GM23338 (cell line): ENCODE results near the gene SMIM5. TPM values are rescaled to one million over a fixed set of nuclear protein-coding genes. Genes with fewer than 3 reads are reported as not detected.

Source experiments
- ATAC-seq: fragments of 200-7000 bp; cut with Tn5 transposase; 3 replicates; pipeline ENCODE4 v1.9.1; 2020
- DNase-seq: peaks from one replicate; pipeline ENCODE4 v3.0.0-alpha.2; 2015; ENCODE audit warnings: low spot score
- H2AFZ ChIP-seq: fragments of 200-600 bp; sonication (generic); 2 replicates; pipeline ENCODE4 v1.8.0; 2016; ENCODE audit warnings: antibody characterized with exemption, mild to moderate bottlenecking, moderate library complexity
- H3F3A ChIP-seq: fragments of 200-600 bp; sonication (generic); replicated peaks from 2 replicates; pipeline ENCODE4 v1.8.0; 2017; ENCODE audit warnings: antibody characterized with exemption, mixed run types, low read depth
- H3K27ac ChIP-seq: fragments of 200-600 bp; sonication (generic); 2 replicates; pipeline ENCODE4 v1.6.1; 2016; ENCODE audit warnings: low read depth
- H3K27me3 ChIP-seq: fragments of 200-600 bp; sonication (generic); 2 replicates; pipeline ENCODE4 v1.8.0; 2016; ENCODE audit warnings: mild to moderate bottlenecking, mixed run types, moderate library complexity; ENCODE audit not compliant: insufficient read depth
- H3K36me3 ChIP-seq: fragments of 200-600 bp; sonication (generic); 2 replicates; pipeline ENCODE4 v1.8.0; 2016; ENCODE audit warnings: mild to moderate bottlenecking; ENCODE audit not compliant: insufficient read depth
- H3K4me1 ChIP-seq: fragments of 200-600 bp; sonication (generic); 2 replicates; pipeline ENCODE4 v1.8.0; 2016; ENCODE audit warnings: mild to moderate bottlenecking, moderate library complexity; ENCODE audit not compliant: insufficient read depth
- H3K4me2 ChIP-seq: fragments of 200-600 bp; sonication (generic); 2 replicates; pipeline ENCODE4 v1.7.1; 2017; ENCODE audit warnings: mixed run types
- H3K4me3 ChIP-seq: fragments of 200-600 bp; sonication (generic); 2 replicates; pipeline ENCODE4 v1.6.1; 2016; ENCODE audit warnings: mixed run types
- H3K79me2 ChIP-seq: fragments of 200-600 bp; sonication (generic); replicated peaks from 2 replicates; pipeline ENCODE4 v1.8.0; 2017; ENCODE audit warnings: mild to moderate bottlenecking; ENCODE audit not compliant: insufficient read depth
- H3K9me2 ChIP-seq: fragments of 200-600 bp; sonication (generic); 2 replicates; pipeline ENCODE4 v1.8.0; 2017; ENCODE audit not compliant: insufficient read depth
- H4K20me1 ChIP-seq: fragments of 200-600 bp; sonication (generic); replicated peaks from 2 replicates; pipeline ENCODE4 v1.8.0; 2017; ENCODE audit warnings: mild to moderate bottlenecking; ENCODE audit not compliant: insufficient read depth
- H3K27ac Mint-ChIP-seq: 2 replicates; pipeline ENCODE4 v1.8.0; 2020; ENCODE audit warnings: inconsistent platforms, mild to moderate bottlenecking, moderate library complexity, mixed read lengths
- H3K27me3 Mint-ChIP-seq: 3 replicates; pipeline ENCODE4 v1.8.0; 2022; ENCODE audit warnings: low read depth, mild to moderate bottlenecking, moderate library complexity, mixed read lengths, inconsistent platforms; ENCODE audit not compliant: insufficient read depth, poor library complexity
- H3K36me3 Mint-ChIP-seq: 3 replicates; pipeline ENCODE4 v1.8.0; 2021; ENCODE audit warnings: low read depth, mild to moderate bottlenecking, inconsistent platforms, moderate library complexity, mixed read lengths
- H3K4me1 Mint-ChIP-seq: 3 replicates; pipeline ENCODE4 v1.8.0; 2020; ENCODE audit warnings: mild to moderate bottlenecking, inconsistent platforms, mixed read lengths
- H3K4me3 Mint-ChIP-seq: 3 replicates; pipeline ENCODE4 v1.8.0; 2021; ENCODE audit warnings: moderate library complexity, mild to moderate bottlenecking, inconsistent platforms, mixed read lengths
- H3K9me3 Mint-ChIP-seq: 3 replicates; pipeline ENCODE4 v1.8.0; 2020; ENCODE audit warnings: moderate library complexity, mild to moderate bottlenecking, inconsistent platforms, mixed read lengths
- CREB1 ChIP-seq: fragments of 250-450 bp; sonication (Bioruptor Pico); IDR thresholded peaks from 2 replicates; pipeline ENCODE4 v1.5.0; 2020; ENCODE audit warnings: low read depth, mild to moderate bottlenecking, moderate library complexity
- CTCF ChIP-seq, 2 experiments: fragments of 200-600 bp in 1 of 2; sonication (generic) in 1 of 2; conservative IDR thresholded peaks; 2 replicates each; pipeline versions ENCODE4 v1.5.1 to v1.6.1; 2016 to 2017; ENCODE audit warnings: antibody characterized with exemption in 2 of 2, low read depth in 2 of 2, mild to moderate bottlenecking in 2 of 2, moderate library complexity in 1 of 2
- EZH2 ChIP-seq: fragments of 200-600 bp; sonication (generic); IDR thresholded peaks from one replicate; pipeline ENCODE4 v1.8.0; 2017; ENCODE audit warnings: antibody characterized with exemption, mild to moderate bottlenecking, low read depth; ENCODE audit not compliant: unreplicated experiment
- EZH2phosphoT487 ChIP-seq: fragments of 200-600 bp; sonication (generic); IDR thresholded peaks from one replicate; pipeline ENCODE4 v1.8.1; 2018; ENCODE audit warnings: antibody characterized with exemption; ENCODE audit not compliant: unreplicated experiment
- JUNB ChIP-seq: IDR thresholded peaks from one replicate; pipeline ENCODE4 v1.6.1; 2016; ENCODE audit warnings: antibody characterized with exemption; ENCODE audit not compliant: unreplicated experiment
- NANOG ChIP-seq: IDR thresholded peaks from 2 replicates; pipeline ENCODE4 v1.6.1; 2016; ENCODE audit warnings: antibody characterized with exemption, borderline replicate concordance
- POLR2AphosphoS5 ChIP-seq: IDR thresholded peaks from 2 replicates; pipeline ENCODE4 v1.6.1; 2016; ENCODE audit warnings: antibody characterized with exemption, low read depth
- STAT1 ChIP-seq: IDR thresholded peaks from one replicate; pipeline ENCODE4 v1.6.1; 2016; ENCODE audit warnings: antibody characterized with exemption; ENCODE audit not compliant: unreplicated experiment
- ZNF114 ChIP-seq: fragments of 250-450 bp; sonication (Bioruptor Pico); IDR thresholded peaks from 2 replicates; pipeline ENCODE4 v1.5.0; 2020; ENCODE audit warnings: mild to moderate bottlenecking, moderate library complexity
- ZNF331 ChIP-seq: fragments of 250-450 bp; sonication (Bioruptor Pico); IDR thresholded peaks from 2 replicates; pipeline ENCODE4 v1.5.0; 2020; ENCODE audit warnings: low read depth, mild to moderate bottlenecking, moderate library complexity
- polyA plus RNA-seq: library from polyadenylated mRNA; unstranded; fragments of >200 nt; fragmentation: Nextera tagmentation; extraction: Ambion mirVana; gene quantifications from 2 replicates; pipeline ENCODE4 v1.2.1, GENCODE V29; 2016
- total RNA-seq: library from RNA; depleted of rRNA; stranded (reverse); fragments of >200 nt; shearing (Covaris generic); gene quantifications from 2 replicates; pipeline ENCODE4 v1.2.3, GENCODE V29; 2014
- TF ChIP-seq, protein P1 (sequence below): fragments of 250-450 bp; sonication (Bioruptor Pico); IDR thresholded peaks from 2 replicates; pipeline ENCODE4 v1.5.0; 2020; ENCODE audit warnings: mild to moderate bottlenecking, moderate library complexity
- TF ChIP-seq, protein P2 (sequence below): IDR thresholded peaks from 2 replicates; pipeline ENCODE4 v1.6.1; 2016; ENCODE audit warnings: antibody characterized with exemption
- TF ChIP-seq, protein P3 (sequence below): IDR thresholded peaks from one replicate; pipeline ENCODE4 v1.6.1; 2018; ENCODE audit warnings: antibody characterized with exemption; ENCODE audit not compliant: unreplicated experiment

SMIM5 gene
- total and polyA plus RNA-seq, 2 experiments from 2014 or later, result 0.16 TPM; not detected in 1

DNA sequence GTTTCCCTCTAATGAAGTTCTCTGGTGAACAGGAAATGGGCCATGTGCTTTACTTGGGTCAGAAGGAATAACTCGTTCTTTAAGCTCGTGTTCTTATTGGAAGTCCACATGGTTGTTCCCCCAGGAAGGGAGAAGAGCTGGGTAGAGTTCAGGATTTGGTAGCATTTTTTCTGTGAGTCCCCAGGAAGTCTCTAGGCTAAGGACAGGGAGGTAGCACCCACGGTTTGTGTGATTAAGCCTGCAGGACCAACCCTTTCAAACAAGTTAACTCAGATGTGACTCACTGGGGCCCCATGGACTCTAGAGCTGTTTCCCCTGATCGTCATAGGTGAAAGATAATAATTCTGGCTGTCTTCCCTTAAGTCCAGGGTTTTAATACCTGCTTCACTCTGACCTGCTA is 50.3 kb downstream of the SMIM5 start:
- Histone ChIP-seq H4K20me1 (peaks cover 3% of the 10 kb centered on the region; the same call in 1 of the 2 replicates), H3K27me3 (no peaks in the 10 kb centered on the region), H3K4me2 (no peak overlapping the region), H3K27ac (no peak overlapping the region), H3K4me1 (no peaks in the 10 kb centered on the region), H3K79me2 (peaks cover 86% of the 10 kb centered on the region), H3F3A (0 out of 2 replicates have a peak, but pooled peaks cover 2% of the 10 kb centered on the region), H3K9me2 (no peaks in the 10 kb centered on the region), H2AFZ (no peak overlapping the region), H3K36me3 (no peaks in the 10 kb centered on the region), H3K4me3 (no peak overlapping the region)
- TF ChIP-seq ZNF114 (CRISPR knock-in tag) (no peak), CREB1 (CRISPR knock-in tag) (no peak), ZNF331 (CRISPR knock-in tag) (no peak), NANOG (no peak), CTCF (conservative IDR thresholded peaks at IDR 0.05; ENCODE audit: low read depth in 2 of 2) (no peak), JUNB (no peak), EZH2phosphoT487 (no peak), EZH2 (no peak), STAT1 (no peak), POLR2AphosphoS5 (no peak)
- TF ChIP-seq, protein P1, sequence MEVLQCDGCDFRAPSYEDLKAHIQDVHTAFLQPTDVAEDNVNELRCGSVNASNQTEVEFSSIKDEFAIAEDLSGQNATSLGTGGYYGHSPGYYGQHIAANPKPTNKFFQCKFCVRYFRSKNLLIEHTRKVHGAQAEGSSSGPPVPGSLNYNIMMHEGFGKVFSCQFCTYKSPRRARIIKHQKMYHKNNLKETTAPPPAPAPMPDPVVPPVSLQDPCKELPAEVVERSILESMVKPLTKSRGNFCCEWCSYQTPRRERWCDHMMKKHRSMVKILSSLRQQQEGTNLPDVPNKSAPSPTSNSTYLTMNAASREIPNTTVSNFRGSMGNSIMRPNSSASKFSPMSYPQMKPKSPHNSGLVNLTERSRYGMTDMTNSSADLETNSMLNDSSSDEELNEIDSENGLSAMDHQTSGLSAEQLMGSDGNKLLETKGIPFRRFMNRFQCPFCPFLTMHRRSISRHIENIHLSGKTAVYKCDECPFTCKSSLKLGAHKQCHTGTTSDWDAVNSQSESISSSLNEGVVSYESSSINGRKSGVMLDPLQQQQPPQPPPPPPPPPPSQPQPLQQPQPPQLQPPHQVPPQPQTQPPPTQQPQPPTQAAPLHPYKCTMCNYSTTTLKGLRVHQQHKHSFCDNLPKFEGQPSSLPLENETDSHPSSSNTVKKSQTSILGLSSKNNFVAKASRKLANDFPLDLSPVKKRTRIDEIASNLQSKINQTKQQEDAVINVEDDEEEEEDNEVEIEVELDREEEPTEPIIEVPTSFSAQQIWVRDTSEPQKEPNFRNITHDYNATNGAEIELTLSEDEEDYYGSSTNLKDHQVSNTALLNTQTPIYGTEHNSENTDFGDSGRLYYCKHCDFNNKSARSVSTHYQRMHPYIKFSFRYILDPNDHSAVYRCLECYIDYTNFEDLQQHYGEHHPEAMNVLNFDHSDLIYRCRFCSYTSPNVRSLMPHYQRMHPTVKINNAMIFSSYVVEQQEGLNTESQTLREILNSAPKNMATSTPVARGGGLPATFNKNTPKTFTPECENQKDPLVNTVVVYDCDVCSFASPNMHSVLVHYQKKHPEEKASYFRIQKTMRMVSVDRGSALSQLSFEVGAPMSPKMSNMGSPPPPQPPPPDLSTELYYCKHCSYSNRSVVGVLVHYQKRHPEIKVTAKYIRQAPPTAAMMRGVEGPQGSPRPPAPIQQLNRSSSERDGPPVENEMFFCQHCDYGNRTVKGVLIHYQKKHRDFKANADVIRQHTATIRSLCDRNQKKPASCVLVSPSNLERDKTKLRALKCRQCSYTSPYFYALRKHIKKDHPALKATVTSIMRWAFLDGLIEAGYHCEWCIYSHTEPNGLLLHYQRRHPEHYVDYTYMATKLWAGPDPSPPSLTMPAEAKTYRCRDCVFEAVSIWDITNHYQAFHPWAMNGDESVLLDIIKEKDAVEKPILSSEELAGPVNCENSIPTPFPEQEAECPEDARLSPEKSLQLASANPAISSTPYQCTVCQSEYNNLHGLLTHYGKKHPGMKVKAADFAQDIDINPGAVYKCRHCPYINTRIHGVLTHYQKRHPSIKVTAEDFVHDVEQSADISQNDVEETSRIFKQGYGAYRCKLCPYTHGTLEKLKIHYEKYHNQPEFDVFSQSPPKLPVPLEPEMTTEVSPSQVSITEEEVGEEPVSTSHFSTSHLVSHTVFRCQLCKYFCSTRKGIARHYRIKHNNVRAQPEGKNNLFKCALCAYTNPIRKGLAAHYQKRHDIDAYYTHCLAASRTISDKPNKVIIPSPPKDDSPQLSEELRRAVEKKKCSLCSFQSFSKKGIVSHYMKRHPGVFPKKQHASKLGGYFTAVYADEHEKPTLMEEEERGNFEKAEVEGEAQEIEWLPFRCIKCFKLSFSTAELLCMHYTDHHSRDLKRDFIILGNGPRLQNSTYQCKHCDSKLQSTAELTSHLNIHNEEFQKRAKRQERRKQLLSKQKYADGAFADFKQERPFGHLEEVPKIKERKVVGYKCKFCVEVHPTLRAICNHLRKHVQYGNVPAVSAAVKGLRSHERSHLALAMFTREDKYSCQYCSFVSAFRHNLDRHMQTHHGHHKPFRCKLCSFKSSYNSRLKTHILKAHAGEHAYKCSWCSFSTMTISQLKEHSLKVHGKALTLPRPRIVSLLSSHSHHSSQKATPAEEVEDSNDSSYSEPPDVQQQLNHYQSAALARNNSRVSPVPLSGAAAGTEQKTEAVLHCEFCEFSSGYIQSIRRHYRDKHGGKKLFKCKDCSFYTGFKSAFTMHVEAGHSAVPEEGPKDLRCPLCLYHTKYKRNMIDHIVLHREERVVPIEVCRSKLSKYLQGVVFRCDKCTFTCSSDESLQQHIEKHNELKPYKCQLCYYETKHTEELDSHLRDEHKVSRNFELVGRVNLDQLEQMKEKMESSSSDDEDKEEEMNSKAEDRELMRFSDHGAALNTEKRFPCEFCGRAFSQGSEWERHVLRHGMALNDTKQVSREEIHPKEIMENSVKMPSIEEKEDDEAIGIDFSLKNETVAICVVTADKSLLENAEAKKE (CRISPR knock-in tag), result no peak
- TF ChIP-seq, protein P2, sequence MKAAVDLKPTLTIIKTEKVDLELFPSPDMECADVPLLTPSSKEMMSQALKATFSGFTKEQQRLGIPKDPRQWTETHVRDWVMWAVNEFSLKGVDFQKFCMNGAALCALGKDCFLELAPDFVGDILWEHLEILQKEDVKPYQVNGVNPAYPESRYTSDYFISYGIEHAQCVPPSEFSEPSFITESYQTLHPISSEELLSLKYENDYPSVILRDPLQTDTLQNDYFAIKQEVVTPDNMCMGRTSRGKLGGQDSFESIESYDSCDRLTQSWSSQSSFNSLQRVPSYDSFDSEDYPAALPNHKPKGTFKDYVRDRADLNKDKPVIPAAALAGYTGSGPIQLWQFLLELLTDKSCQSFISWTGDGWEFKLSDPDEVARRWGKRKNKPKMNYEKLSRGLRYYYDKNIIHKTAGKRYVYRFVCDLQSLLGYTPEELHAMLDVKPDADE, result no peak
- TF ChIP-seq, protein P3, sequence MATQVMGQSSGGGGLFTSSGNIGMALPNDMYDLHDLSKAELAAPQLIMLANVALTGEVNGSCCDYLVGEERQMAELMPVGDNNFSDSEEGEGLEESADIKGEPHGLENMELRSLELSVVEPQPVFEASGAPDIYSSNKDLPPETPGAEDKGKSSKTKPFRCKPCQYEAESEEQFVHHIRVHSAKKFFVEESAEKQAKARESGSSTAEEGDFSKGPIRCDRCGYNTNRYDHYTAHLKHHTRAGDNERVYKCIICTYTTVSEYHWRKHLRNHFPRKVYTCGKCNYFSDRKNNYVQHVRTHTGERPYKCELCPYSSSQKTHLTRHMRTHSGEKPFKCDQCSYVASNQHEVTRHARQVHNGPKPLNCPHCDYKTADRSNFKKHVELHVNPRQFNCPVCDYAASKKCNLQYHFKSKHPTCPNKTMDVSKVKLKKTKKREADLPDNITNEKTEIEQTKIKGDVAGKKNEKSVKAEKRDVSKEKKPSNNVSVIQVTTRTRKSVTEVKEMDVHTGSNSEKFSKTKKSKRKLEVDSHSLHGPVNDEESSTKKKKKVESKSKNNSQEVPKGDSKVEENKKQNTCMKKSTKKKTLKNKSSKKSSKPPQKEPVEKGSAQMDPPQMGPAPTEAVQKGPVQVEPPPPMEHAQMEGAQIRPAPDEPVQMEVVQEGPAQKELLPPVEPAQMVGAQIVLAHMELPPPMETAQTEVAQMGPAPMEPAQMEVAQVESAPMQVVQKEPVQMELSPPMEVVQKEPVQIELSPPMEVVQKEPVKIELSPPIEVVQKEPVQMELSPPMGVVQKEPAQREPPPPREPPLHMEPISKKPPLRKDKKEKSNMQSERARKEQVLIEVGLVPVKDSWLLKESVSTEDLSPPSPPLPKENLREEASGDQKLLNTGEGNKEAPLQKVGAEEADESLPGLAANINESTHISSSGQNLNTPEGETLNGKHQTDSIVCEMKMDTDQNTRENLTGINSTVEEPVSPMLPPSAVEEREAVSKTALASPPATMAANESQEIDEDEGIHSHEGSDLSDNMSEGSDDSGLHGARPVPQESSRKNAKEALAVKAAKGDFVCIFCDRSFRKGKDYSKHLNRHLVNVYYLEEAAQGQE, result no peak
- Mint-ChIP-seq H3K36me3 (peaks cover 16% of the 10 kb centered on the region), H3K27ac (no peak overlapping the region), H3K27me3 (no peaks in the 10 kb centered on the region), H3K4me1 (no peaks in the 10 kb centered on the region), H3K4me3 (no peak overlapping the region), H3K9me3 (no peaks in the 10 kb centered on the region)
- ATAC-seq (no peak), DNase-seq (no peak)
